Purkinje cell (primary cell): ENCODE data around the gene UPK3A. TPM values are rescaled to one million over a fixed set of nuclear protein-coding genes. Genes with fewer than 3 reads are reported as not detected.

ENCODE experiments used
- polyA plus RNA-seq: library from polyadenylated mRNA; unstranded; fragments of >200 nt; fragmentation: Nextera tagmentation; gene quantifications from 2 replicates; pipeline ENCODE4 v1.2.1, GENCODE V29; 2014

UPK3A gene
- not detected in 2 replicates for polyA plus RNA-seq

GRCh38 chr22:45284705-45285262 lies at the start of gene UPK3A:
TSS of gene UPK3A (plus strand) at chr22:45284949. CDS start at chr22:45285014, 65 bp downstream.

DNA sequence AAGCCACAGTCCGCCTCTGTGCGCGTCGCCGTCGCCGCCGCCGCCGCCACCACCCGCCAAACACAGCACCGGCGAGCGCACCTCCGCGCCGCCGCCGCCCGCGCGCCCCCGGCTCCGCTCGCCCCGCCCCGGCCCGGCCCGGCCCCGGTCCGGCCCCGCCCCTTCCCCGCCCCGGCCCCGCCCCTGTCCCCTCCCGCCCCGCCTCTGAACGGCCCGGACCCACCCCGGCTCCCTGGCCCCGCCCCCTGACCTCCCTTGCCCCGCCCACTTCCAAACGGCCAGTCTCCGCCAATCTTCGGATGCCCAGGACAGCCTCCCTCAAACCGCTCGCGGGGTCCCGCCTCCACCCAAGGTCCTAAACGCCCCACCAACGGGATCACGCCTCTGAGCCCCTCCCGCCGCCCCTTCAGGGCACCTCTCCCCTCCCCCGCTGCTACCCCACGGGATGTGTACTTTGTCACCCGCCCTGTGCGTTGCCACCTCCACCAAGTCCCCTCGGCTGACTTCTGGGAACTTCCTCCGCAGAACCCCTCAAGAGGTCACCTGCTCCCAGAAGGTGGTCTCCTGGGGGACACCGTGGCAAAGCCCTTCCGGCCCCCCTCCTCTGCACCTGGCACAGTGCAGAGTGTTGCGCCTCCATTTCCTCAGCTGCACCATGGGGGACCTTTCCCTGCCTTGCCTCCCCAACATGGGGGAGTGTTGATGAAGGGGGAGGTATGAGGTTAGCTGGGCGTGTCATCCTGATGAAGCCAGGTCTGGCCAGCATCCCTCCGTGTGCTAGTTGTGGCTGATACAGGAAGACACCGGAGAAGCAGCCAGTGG lies 43.7 kb upstream of the UPK3A start, which contains the start of gene KIAA0930:
Gene KIAA0930, minus strand, starts transcription at position 85 of the 822 bp plus-strand sequence. CDS start 191 bp downstream, outside the sequence.

DNA sequence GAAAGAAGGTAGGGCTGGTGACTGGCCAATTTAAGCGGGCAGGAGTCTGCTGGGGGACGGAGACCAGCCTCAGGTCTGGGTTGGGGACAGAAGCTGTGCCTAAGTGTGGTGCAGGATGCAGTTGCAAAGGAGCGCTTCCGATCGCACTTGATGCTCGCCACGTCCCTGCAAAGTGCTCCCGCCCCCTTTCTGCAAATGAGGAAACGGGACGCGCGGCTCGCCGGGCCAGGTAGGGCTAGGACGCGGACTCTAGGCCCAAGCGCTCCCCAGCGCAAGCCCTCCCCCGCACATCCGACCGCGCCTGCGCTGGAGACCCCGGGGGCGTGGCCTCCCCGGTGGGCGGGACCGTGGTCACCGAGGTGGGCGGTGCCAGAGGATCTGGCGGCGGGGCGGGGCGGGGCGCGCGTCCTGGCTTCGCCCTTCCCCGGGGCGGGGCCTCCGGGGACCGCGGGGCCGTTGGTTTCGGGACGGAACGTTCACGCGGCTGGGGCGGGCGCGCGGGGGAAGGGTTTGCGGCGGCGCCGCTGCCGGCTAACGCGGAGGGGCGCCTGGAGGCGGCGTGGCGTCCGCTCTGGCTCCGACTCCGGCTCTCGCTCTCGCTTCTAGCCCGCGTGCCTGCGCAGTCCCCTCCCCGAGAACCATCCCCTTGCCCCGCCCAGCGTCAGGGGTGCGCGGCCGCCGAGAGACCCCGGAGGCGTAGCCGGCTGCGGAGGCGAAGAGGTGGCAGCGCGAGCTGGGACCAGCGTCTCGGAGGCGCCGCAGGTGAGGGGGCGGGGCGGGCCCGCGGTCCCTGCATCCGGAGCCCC lies 24.9 kb downstream of the UPK3A start, which contains the start of gene FAM118A:
Gene FAM118A, plus strand, starts transcription at position 513 of the 806 bp plus-strand sequence. CDS start 12,446 bp downstream, outside the sequence.

Other genes starting within 250 kb of the UPK3A start
- gene NUP50, start 121.0 kb upstream of the UPK3A start, polyA plus RNA-seq: 28.5 and 33.2 TPM in 2 replicates
- 3.0 and 13.0 TPM in 2 replicates for gene KIAA0930, start 44.1 kb upstream of the UPK3A start, polyA plus RNA-seq
- 7.7 and 8.1 TPM in 2 replicates for gene FAM118A, start 25.0 kb downstream of the UPK3A start, polyA plus RNA-seq
- gene SMC1B, start 128.7 kb downstream of the UPK3A start, polyA plus RNA-seq: not detected in 2 replicates
- not detected in 2 replicates for gene RIBC2, start 128.7 kb downstream of the UPK3A start, polyA plus RNA-seq
- 0.56 and 4.3 TPM in 2 replicates for gene FBLN1, start 217.9 kb downstream of the UPK3A start, polyA plus RNA-seq